ENCODE measurements around the gene OPN4. TPM values are rescaled to one million over a fixed set of nuclear protein-coding genes. Genes with fewer than 3 reads are reported as not detected.
A peak's percentile ranks its signal among the peaks of the same experiment; 100 is the strongest.

OPN4 gene
- total RNA-seq, 4 donors from 2014 or later: 0.34 TPM; not detected in 3

GRCh38 chr10:86650151-86650550 lies 4.2 kb upstream of the OPN4 start:
- WGBS: 89% methylated on average over 5 of the region's 8 CpGs
- H3K27ac ChIP-seq: no peak overlapping the region

GRCh38 chr10:86651021-86651471 lies 3.3 kb upstream of the OPN4 start:
- Histone ChIP-seq H3K36me3 (no peaks in the 10 kb centered on the region), H3K4me1 (peaks cover 23% of the 10 kb centered on the region), H3K4me3 (no peak overlapping the region), H3K9me3 (no peaks in the 10 kb centered on the region), H3K27me3 (no peaks in the 10 kb centered on the region), H3K27ac (no peak overlapping the region)
- WGBS: 77% methylated on average over 8 of the region's 8 CpGs
- no peak for TF ChIP-seq EP300 (IDR thresholded peaks at IDR 0.05)
- no peak for TF ChIP-seq CTCF (IDR thresholded peaks at IDR 0.05)
- no peak for TF ChIP-seq POLR2AphosphoS5 (IDR thresholded peaks at IDR 0.05)
- TF ChIP-seq POLR2A (IDR thresholded peaks at IDR 0.05): no peak
- peak; percentile 52 to 53 for DNase-seq (ENCODE audit: low spot score in 2 of 2)

More at GRCh38 chr10:86650151-86650550, 4.2 kb upstream of the OPN4 start:
- TF ChIP-seq CTCF (IDR thresholded peaks at IDR 0.05): no peak
- no peak for TF ChIP-seq POLR2AphosphoS5 (IDR thresholded peaks at IDR 0.05)
- no peak for TF ChIP-seq POLR2A (IDR thresholded peaks at IDR 0.05)
- TF ChIP-seq EP300 (IDR thresholded peaks at IDR 0.05): no peak
- Histone ChIP-seq H3K36me3 (no peaks in the 10 kb centered on the region), H3K27me3 (no peaks in the 10 kb centered on the region), H3K9me3 (no peaks in the 10 kb centered on the region), H3K4me3 (no peak overlapping the region), H3K4me1 (peaks cover 25% of the 10 kb centered on the region)
- DNase-seq (ENCODE audit: low spot score in 2 of 2): peak in 1 of 2 donors; percentile 44

- 82% methylated on average over 13 of the region's 16 CpGs for WGBS
- no peaks in the 10 kb centered on the region for H3K36me3 ChIP-seq
- no peak overlapping the region for H3K4me3 ChIP-seq
- H3K27ac ChIP-seq: no peak overlapping the region
- H3K27me3 ChIP-seq: no peaks in the 10 kb centered on the region
- peaks cover 23% of the 10 kb centered on the region for H3K4me1 ChIP-seq
- H3K9me3 ChIP-seq: no peaks in the 10 kb centered on the region
- TF ChIP-seq POLR2AphosphoS5 (IDR thresholded peaks at IDR 0.05) (no peak), EP300 (IDR thresholded peaks at IDR 0.05) (no peak), POLR2A (IDR thresholded peaks at IDR 0.05) (no peak), CTCF (IDR thresholded peaks at IDR 0.05) (no peak)
- DNase-seq (ENCODE audit: low spot score in 2 of 2): peak; percentile 44 to 57
Observed at GRCh38 chr10:86651631-86652331, 2.6 kb upstream of the OPN4 start.

GRCh38 chr10:86652361-86653202 lies 1.8 kb upstream of the OPN4 start:
- WGBS: 27% methylated on average over 4 of the region's 14 CpGs
- no peak overlapping the region for H3K4me3 ChIP-seq
- peak; percentile 46 to 64 for DNase-seq (ENCODE audit: low spot score in 2 of 2)
- H3K27ac ChIP-seq: no peak overlapping the region
- H3K4me1 ChIP-seq: peaks cover 23% of the 10 kb centered on the region
- no peaks in the 10 kb centered on the region for H3K27me3 ChIP-seq
- no peak for TF ChIP-seq POLR2A (IDR thresholded peaks at IDR 0.05)
- no peak for TF ChIP-seq POLR2AphosphoS5 (IDR thresholded peaks at IDR 0.05)
- TF ChIP-seq CTCF (IDR thresholded peaks at IDR 0.05): no peak
- no peak for TF ChIP-seq EP300 (IDR thresholded peaks at IDR 0.05)
- no peaks in the 10 kb centered on the region for H3K9me3 ChIP-seq
- no peaks in the 10 kb centered on the region for H3K36me3 ChIP-seq

- no peaks in the 10 kb centered on the region for H3K36me3 ChIP-seq
- peaks cover 17% of the 10 kb centered on the region for H3K4me1 ChIP-seq
- no peak overlapping the region for H3K27ac ChIP-seq
- H3K4me3 ChIP-seq: no peak overlapping the region
- DNase-seq (ENCODE audit: low spot score in 2 of 2): peak; percentile 26 to 47
- no peaks in the 10 kb centered on the region for H3K27me3 ChIP-seq
- 97% methylated on average over 3 of the region's 3 CpGs for WGBS
- no peak for TF ChIP-seq POLR2AphosphoS5 (IDR thresholded peaks at IDR 0.05)
- TF ChIP-seq POLR2A (IDR thresholded peaks at IDR 0.05): no peak
- TF ChIP-seq CTCF (IDR thresholded peaks at IDR 0.05): no peak
- no peak for TF ChIP-seq EP300 (IDR thresholded peaks at IDR 0.05)
- no peaks in the 10 kb centered on the region for H3K9me3 ChIP-seq
Observed at GRCh38 chr10:86653379-86653778, 968 bp upstream of the OPN4 start.
